Vagina (tissue), 2 donors: ENCODE measurements around the gene SLC39A12. TPM values are rescaled to one million over a fixed set of nuclear protein-coding genes. Genes with fewer than 3 reads are reported as not detected.

Experiments
- DNase-seq, 2 donors: peaks; one replicate each; pipeline ENCODE4 v3.0.0-alpha.2; 2017; ENCODE audit errors: extremely low spot score in 2 of 2
- H3K27ac ChIP-seq: fragments of 200-600 bp; sonication (generic); one replicate; pipeline ENCODE4 v1.5.1; 2019
- H3K27me3 ChIP-seq: fragments of 200-600 bp; sonication (generic); one replicate; pipeline ENCODE4 v1.5.1; 2019
- H3K36me3 ChIP-seq, 2 donors: fragments of 200-600 bp; sonication (generic); one replicate each; pipeline ENCODE4 v1.5.1; 2017 to 2019
- H3K4me1 ChIP-seq: fragments of 200-600 bp; sonication (generic); one replicate; pipeline ENCODE4 v1.5.1; 2019
- H3K4me3 ChIP-seq, 2 donors: fragments of 200-600 bp; sonication (generic); 1 replicate in 1 of 2; 2 replicates in 1 of 2; pipeline ENCODE4 v1.5.1; 2016 to 2019
- H3K9me3 ChIP-seq: fragments of 200-600 bp; sonication (generic); one replicate; pipeline ENCODE4 v1.5.1; 2019
- CTCF ChIP-seq, 3 experiments: fragments of 450-650 bp in 2 of 3; fragments of 200-600 bp in 1 of 3; sonication (generic) in 1 of 3; IDR thresholded peaks; one replicate each; pipeline ENCODE4 v1.5.1; 2017 to 2019; ENCODE audit warnings: antibody characterized with exemption in 3 of 3, mild to moderate bottlenecking in 2 of 3, moderate library complexity in 2 of 3
- POLR2A ChIP-seq, 2 donors: fragments of 450-650 bp; IDR thresholded peaks; one replicate each; pipeline ENCODE4 v1.6.1; 2017; ENCODE audit warnings: antibody characterized with exemption in 2 of 2, mild to moderate bottlenecking in 2 of 2, moderate library complexity in 2 of 2
- POLR2AphosphoS5 ChIP-seq, 2 donors: sonication (generic); formaldehyde crosslinking; IDR thresholded peaks; one replicate each; pipeline ENCODE4 v1.9.0; 2017; ENCODE audit warnings: antibody characterized with exemption in 2 of 2, mild to moderate bottlenecking in 2 of 2, low read depth in 1 of 2; ENCODE audit not compliant: insufficient read depth in 1 of 2
- intact Hi-C: fragments of 100-400 bp; cut with DNase I; formaldehyde crosslinking; loops from one replicate; pipeline ENCODE4 v1.15.1; 2023
- total RNA-seq: library from RNA; depleted of rRNA; stranded (reverse); fragments of >200 nt; gene quantifications from one replicate; pipeline ENCODE4 v1.2.3, GENCODE V29; 2016

SLC39A12 gene
- total RNA-seq, 1 donor from 2014 or later, result not detected

DNA sequence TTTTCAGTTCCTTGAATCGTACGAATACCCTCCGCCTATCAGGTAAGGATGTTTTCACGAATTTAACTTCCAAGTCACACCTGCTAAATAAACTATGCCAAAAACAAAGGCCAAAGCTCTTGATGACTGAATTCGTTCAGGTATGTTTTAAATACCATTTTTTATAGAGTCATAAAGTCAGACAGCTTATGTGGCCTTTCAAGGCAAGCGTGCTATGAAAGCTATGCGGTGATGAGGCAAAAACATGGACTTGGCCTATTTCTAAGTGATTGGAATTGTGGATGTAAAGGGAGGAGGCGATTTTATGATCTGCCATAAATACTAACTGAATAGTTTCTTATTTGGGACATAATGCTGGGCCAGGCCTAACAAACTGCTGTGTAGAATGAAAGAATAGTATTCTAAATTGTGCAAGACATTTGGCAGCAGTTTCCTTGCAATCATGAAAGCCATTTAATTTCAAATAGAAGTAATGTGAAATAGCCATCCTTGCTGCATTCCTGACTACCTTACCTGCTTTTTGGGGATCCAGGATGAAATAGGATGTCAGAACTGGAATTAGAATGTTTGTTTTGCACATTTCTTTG is 14.0 kb downstream of the SLC39A12 start:
- H3K4me1 ChIP-seq, result no peaks in the 10 kb centered on the region
- no peak overlapping the region for H3K27ac ChIP-seq
- no peaks in the 10 kb centered on the region for H3K27me3 ChIP-seq
- DNase-seq, result no peak
- H3K9me3 ChIP-seq, result no peaks in the 10 kb centered on the region
- H3K36me3 ChIP-seq, result no peaks in the 10 kb centered on the region
- intact Hi-C loops, result no loop called here
- TF ChIP-seq POLR2AphosphoS5 (IDR thresholded peaks at IDR 0.05; ENCODE audit: insufficient read depth in 1 of 2, low read depth in 1 of 2), result no peak
- no peak overlapping the region for H3K4me3 ChIP-seq

GRCh38 chr10:17974505-17974904 is 22.8 kb downstream of the SLC39A12 start:
- Histone ChIP-seq H3K36me3 (no peaks in the 10 kb centered on the region), H3K27me3 (no peaks in the 10 kb centered on the region)
- intact Hi-C loops, result no loop called here

GRCh38 chr10:17980846-17981565 is 29.3 kb downstream of the SLC39A12 start:
- no peaks in the 10 kb centered on the region for H3K9me3 ChIP-seq
- no peak overlapping the region for H3K27ac ChIP-seq
- no peaks in the 10 kb centered on the region for H3K4me1 ChIP-seq
- no peaks in the 10 kb centered on the region for H3K27me3 ChIP-seq
- H3K4me3 ChIP-seq, result no peak overlapping the region
- intact Hi-C loops, result no loop called here
- no peak for DNase-seq
- no peaks in the 10 kb centered on the region for H3K36me3 ChIP-seq
- no peak for TF ChIP-seq CTCF (IDR thresholded peaks at IDR 0.05)
- TF ChIP-seq POLR2A (IDR thresholded peaks at IDR 0.05), result no peak
- no peak for TF ChIP-seq POLR2AphosphoS5 (IDR thresholded peaks at IDR 0.05; ENCODE audit: insufficient read depth in 1 of 2, low read depth in 1 of 2)

More at GRCh38 chr10:17974505-17974904, 22.8 kb downstream of the SLC39A12 start:
- no peaks in the 10 kb centered on the region for H3K9me3 ChIP-seq
- TF ChIP-seq CTCF (IDR thresholded peaks at IDR 0.05) (no peak), POLR2A (IDR thresholded peaks at IDR 0.05) (no peak), POLR2AphosphoS5 (IDR thresholded peaks at IDR 0.05; ENCODE audit: insufficient read depth in 1 of 2, low read depth in 1 of 2) (no peak)
- H3K27ac ChIP-seq, result no peak overlapping the region
- no peaks in the 10 kb centered on the region for H3K4me1 ChIP-seq
- no peak overlapping the region for H3K4me3 ChIP-seq
- DNase-seq, result no peak

- intact Hi-C loops, result no loop called here
Observed at GRCh38 chr10:17981766-17982380, 30.2 kb downstream of the SLC39A12 start.

DNA sequence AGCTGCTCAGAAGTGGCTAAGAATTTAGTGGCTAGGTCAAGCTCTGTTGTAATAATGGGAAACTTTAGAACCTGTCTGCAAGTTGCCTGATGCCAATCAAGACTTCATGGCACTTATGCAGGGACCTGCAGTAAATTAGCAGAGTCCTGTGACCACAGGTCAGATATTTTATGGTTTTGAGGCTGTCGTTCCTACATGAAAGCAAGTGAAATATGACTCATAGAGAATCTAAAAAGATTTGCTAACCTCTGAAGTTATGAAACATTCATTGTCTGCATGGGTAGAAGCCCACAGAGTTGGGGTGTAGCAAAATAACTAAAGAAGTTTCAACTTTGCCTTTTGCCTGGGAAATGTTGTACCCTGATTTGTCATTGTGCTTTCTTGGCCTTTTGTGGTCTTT is 32.3 kb downstream of the SLC39A12 start:
- H3K27me3 ChIP-seq, result no peaks in the 10 kb centered on the region
- no peaks in the 10 kb centered on the region for H3K4me1 ChIP-seq
- TF ChIP-seq POLR2AphosphoS5 (IDR thresholded peaks at IDR 0.05; ENCODE audit: insufficient read depth in 1 of 2, low read depth in 1 of 2) (no peak), CTCF (IDR thresholded peaks at IDR 0.05) (no peak), POLR2A (IDR thresholded peaks at IDR 0.05) (no peak)
- no peak overlapping the region for H3K27ac ChIP-seq
- no peaks in the 10 kb centered on the region for H3K9me3 ChIP-seq
- H3K4me3 ChIP-seq, result no peak overlapping the region
- intact Hi-C loops, result no loop called here
- no peak for DNase-seq
- no peaks in the 10 kb centered on the region for H3K36me3 ChIP-seq

More at GRCh38 chr10:17981766-17982380, 30.2 kb downstream of the SLC39A12 start:
- no peak overlapping the region for H3K4me3 ChIP-seq
- no peak overlapping the region for H3K27ac ChIP-seq
- no peaks in the 10 kb centered on the region for H3K36me3 ChIP-seq
- no peak for DNase-seq
- H3K9me3 ChIP-seq, result no peaks in the 10 kb centered on the region
- no peaks in the 10 kb centered on the region for H3K4me1 ChIP-seq
- H3K27me3 ChIP-seq, result no peaks in the 10 kb centered on the region
- TF ChIP-seq CTCF (IDR thresholded peaks at IDR 0.05) (no peak), POLR2AphosphoS5 (IDR thresholded peaks at IDR 0.05; ENCODE audit: insufficient read depth in 1 of 2, low read depth in 1 of 2) (no peak), POLR2A (IDR thresholded peaks at IDR 0.05) (no peak)
